Endothelial cell of umbilical vein (primary cell): ENCODE measurements around the gene CAPN2. TPM values are rescaled to one million over a fixed set of nuclear protein-coding genes. Genes with fewer than 3 reads are reported as not detected.
A peak's percentile ranks its signal among the peaks of the same experiment; 100 is the strongest.

Experiments used
- BruUV-seq: library from RNA; stranded (reverse); fragments of 400-500 nt; replicated peaks from 2 replicates; lab custom pipeline; 2021; lab: Mats Ljungman, UMichigan
- CTCF ChIA-PET: fragments of 300-600, 350-600 bp; sonication (Branson Sonifier 250); formaldehyde crosslinking; loops from one replicate; lab custom pipeline; 2021; ENCODE audit warnings: antibody characterized with exemption, inconsistent platforms; lab: Charles Lee
- POLR2A ChIA-PET: fragments of 300-600, 350-600 bp; sonication (Branson Sonifier 250); formaldehyde crosslinking; loops from one replicate; lab custom pipeline; 2021; ENCODE audit warnings: antibody characterized with exemption, inconsistent platforms; lab: Charles Lee
- DNase-seq: peaks from one replicate; pipeline ENCODE4 v3.0.0-alpha.2; 2011; ENCODE audit warnings: low read depth, low spot score
- FAIRE-seq: peaks from 2 replicates; lab custom pipeline; 2011; peaks lifted over from hg19 to GRCh38; lab: Jason Lieb, UNC
- H2AFZ ChIP-seq: 2 replicates; pipeline ENCODE4 v1.6.0; 2012; ENCODE audit warnings: low read depth, low read length, control low read depth, inconsistent platforms
- H3K27ac ChIP-seq: 2 replicates; pipeline ENCODE4 v1.5.1; 2011; ENCODE audit warnings: low read depth, mild to moderate bottlenecking, control low read depth, low read length, moderate library complexity; ENCODE audit not compliant: insufficient read depth
- H3K27me3 ChIP-seq, 2 experiments: 2 replicates each; pipeline versions ENCODE4 v1.6.0 to v1.6.1; 2011; ENCODE audit warnings: low read length in 2 of 2, mixed read lengths in 1 of 2; ENCODE audit not compliant: control insufficient read depth in 2 of 2, insufficient read depth in 2 of 2
- H3K36me3 ChIP-seq, 2 experiments: 2 replicates in 1 of 2; 3 replicates in 1 of 2; pipeline ENCODE4 v1.5.1; 2011; ENCODE audit warnings: low read length in 2 of 2, mild to moderate bottlenecking in 1 of 2, moderate library complexity in 1 of 2; ENCODE audit not compliant: control insufficient read depth in 2 of 2, insufficient read depth in 2 of 2; ENCODE audit errors: extremely low read depth in 1 of 2
- H3K4me1 ChIP-seq: 3 replicates; pipeline ENCODE4 v1.5.1; 2011; ENCODE audit warnings: mild to moderate bottlenecking, low read length; ENCODE audit not compliant: control insufficient read depth, insufficient read depth; ENCODE audit errors: extremely low read depth
- H3K4me2 ChIP-seq: 2 replicates; pipeline ENCODE4 v1.6.1; 2011; ENCODE audit warnings: low read length, control low read depth, mixed read lengths; ENCODE audit not compliant: insufficient read depth
- H3K4me3 ChIP-seq, 3 experiments: fragments of 200-600 bp in 1 of 3; sonication (generic), shearing (Covaris generic) in 1 of 3; replicated peaks in 1 of 3; 2 replicates each; pipeline ENCODE4 v1.5.1; 2011 to 2016; ENCODE audit warnings: control low read depth in 3 of 3, low read length in 3 of 3, mild to moderate bottlenecking in 2 of 3, inconsistent platforms in 1 of 3, low read depth in 1 of 3, moderate library complexity in 1 of 3; ENCODE audit not compliant: insufficient read depth in 1 of 3
- H3K79me2 ChIP-seq: 2 replicates; pipeline ENCODE4 v1.6.0; 2012; ENCODE audit warnings: low read length, inconsistent platforms; ENCODE audit not compliant: control insufficient read depth, insufficient read depth
- H3K9ac ChIP-seq: replicated peaks from 2 replicates; pipeline ENCODE3; 2011; ENCODE audit warnings: low read length, control low read depth; ENCODE audit not compliant: insufficient read depth; ENCODE audit errors: extremely low read depth
- H3K9me1 ChIP-seq: replicated peaks from 3 replicates; pipeline ENCODE4 v1.6.0; 2011; ENCODE audit warnings: mild to moderate bottlenecking, low read length; ENCODE audit not compliant: control insufficient read depth, insufficient read depth; ENCODE audit errors: extremely low read depth
- H3K9me3 ChIP-seq: replicated peaks from 2 replicates; pipeline ENCODE4 v1.5.1; 2012; ENCODE audit warnings: low read length, inconsistent platforms; ENCODE audit not compliant: control insufficient read depth, insufficient read depth
- H4K20me1 ChIP-seq: replicated peaks from 2 replicates; pipeline ENCODE3; 2011; ENCODE audit warnings: mild to moderate bottlenecking, low read length; ENCODE audit not compliant: control insufficient read depth, insufficient read depth; ENCODE audit errors: extremely low read depth
- EZH2 ChIP-seq: IDR thresholded peaks from 2 replicates; pipeline ENCODE4 v1.6.1; 2012; ENCODE audit warnings: borderline replicate concordance, low read depth, mild to moderate bottlenecking, moderate library complexity, low read length, inconsistent platforms; ENCODE audit not compliant: severe bottlenecking
- FOS ChIP-seq: IDR thresholded peaks from 2 replicates; pipeline ENCODE4 v1.6.1; 2011; ENCODE audit warnings: mild to moderate bottlenecking, low read length, moderate library complexity, borderline replicate concordance; ENCODE audit not compliant: insufficient read depth
- GATA2 ChIP-seq: IDR thresholded peaks from 2 replicates; pipeline ENCODE4 v1.7.0; 2011; ENCODE audit warnings: low read depth, mild to moderate bottlenecking, moderate library complexity, mixed read lengths, low read length; ENCODE audit not compliant: insufficient read length, insufficient read depth
- JUN ChIP-seq: IDR thresholded peaks from 2 replicates; pipeline ENCODE4 v1.6.1; 2011; ENCODE audit warnings: borderline replicate concordance, low read depth; ENCODE audit not compliant: insufficient read length, insufficient read depth
- MYC ChIP-seq: IDR thresholded peaks from one replicate; pipeline ENCODE4 v1.6.1; 2011; ENCODE audit warnings: mild to moderate bottlenecking, low read depth, low read length
- POLR2A ChIP-seq: IDR thresholded peaks from 2 replicates; pipeline ENCODE4 v1.6.1; 2012; ENCODE audit warnings: low read depth, mild to moderate bottlenecking, control low read depth, low read length
- POLR2AphosphoS5 ChIP-seq: IDR thresholded peaks from 2 replicates; pipeline ENCODE4 v1.6.1; 2012; ENCODE audit warnings: low read depth, mild to moderate bottlenecking, control low read depth, low read length, moderate library complexity; ENCODE audit not compliant: insufficient read depth
- dilution Hi-C: fragments of 300-500 bp; cut with MboI; formaldehyde crosslinking; loops from one replicate; pipeline ENCODE4 v1.15.0; 2019; ENCODE audit warnings: low sequenced_read_pairs; ENCODE audit not compliant: extremely low pct_ligation_motif_present
- intact Hi-C: fragments of 100-400 bp; cut with micrococcal nuclease; formaldehyde crosslinking; loops from one replicate; pipeline ENCODE4 v1.10.0; 2022
- polyA plus RNA-seq, 4 experiments: library from polyadenylated mRNA; depleted of rRNA in 3 of 4; stranded (reverse) in 3 of 4; unstranded in 1 of 4; fragments of >200 nt; gene quantifications; 2 replicates each; pipeline versions ENCODE4 v1.2.1 to v1.2.3, GENCODE V29; 2011 to 2012; ENCODE audit warnings: missing spikeins in 1 of 4
- total RNA-seq: library from RNA; stranded (reverse); gene quantifications from 2 replicates; pipeline ENCODE4 v1.2.3, GENCODE V29; 2021
- TF ChIP-seq, protein P1 (sequence below), 2 donors: IDR thresholded peaks; 1 replicate in 1 of 2; 2 replicates in 1 of 2; pipeline ENCODE4 v1.5.1; 2011; ENCODE audit warnings: low read length in 2 of 2, mild to moderate bottlenecking in 2 of 2, moderate library complexity in 2 of 2, control low read depth in 1 of 2, inconsistent platforms in 1 of 2, low read depth in 1 of 2; ENCODE audit not compliant: insufficient read depth in 1 of 2; ENCODE audit errors: extremely low read depth in 1 of 2

Gene CAPN2
- total and polyA plus RNA-seq, 2 donors (not counting 3 experiments of a cell fraction or from before 2014, with no cell fraction given) = 110 to 420 TPM

DNA sequence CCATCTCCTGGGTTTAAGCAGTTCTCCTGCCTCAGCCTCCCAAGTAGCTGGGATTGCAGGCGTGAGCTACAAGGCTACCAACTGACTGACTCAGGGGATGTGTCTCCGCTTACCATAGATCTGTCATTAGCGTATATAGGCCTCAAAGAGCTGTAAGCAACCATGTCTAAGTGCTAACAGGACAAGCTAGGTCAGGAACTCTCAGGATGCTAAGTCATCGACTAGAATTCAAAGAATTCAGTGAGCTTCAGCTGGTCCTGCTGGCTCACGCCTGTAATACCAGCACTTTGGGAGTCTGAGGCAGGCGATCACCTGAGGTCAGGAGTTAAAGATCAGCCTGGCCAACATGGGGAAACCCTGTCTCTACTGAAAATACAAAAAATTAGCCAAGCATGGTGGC lies 29.5 kb downstream of the CAPN2 start:
- no peak overlapping the region for H3K4me3 ChIP-seq
- DNase-seq (peak; percentile 72), FAIRE-seq (peak; percentile 97)
- H3K9me1 ChIP-seq = no peaks in the 10 kb centered on the region
- H3K4me1 ChIP-seq = peaks cover 42% of the 10 kb centered on the region
- intact Hi-C loops = loop anchor here (1.0 to 2.0 kb wide), 2 partner anchors 9 to 15 kb away; no protein-coding TSS in a partner anchor
- no peaks in the 10 kb centered on the region for H4K20me1 ChIP-seq
- no peak overlapping the region for H3K9ac ChIP-seq
- H3K36me3 ChIP-seq = peaks cover 10 to 20% of the 10 kb centered on the region in 2 experiments
- H3K27ac ChIP-seq = peak overlapping the region; percentile 63
- H3K9me3 ChIP-seq = no peaks in the 10 kb centered on the region
- peaks cover 60% of the 10 kb centered on the region for H3K79me2 ChIP-seq
- H3K27me3 ChIP-seq = no peaks in the 10 kb centered on the region
- no TSS peak for BruUV-seq
- CTCF ChIA-PET = interaction anchor here (0.8 to 2.5 kb wide), 9 partner anchors 9 to 43 kb away, joined by 3 to 17 read pairs (median 4); partner anchors contain the start of gene CAPN2
- peak; percentile 57 for TF ChIP-seq POLR2AphosphoS5
- no peak for TF ChIP-seq POLR2A
- TF ChIP-seq FOS = no peak
- TF ChIP-seq EZH2 = no peak
- TF ChIP-seq JUN = no peak
- no peak for TF ChIP-seq MYC
- TF ChIP-seq, protein P1, sequence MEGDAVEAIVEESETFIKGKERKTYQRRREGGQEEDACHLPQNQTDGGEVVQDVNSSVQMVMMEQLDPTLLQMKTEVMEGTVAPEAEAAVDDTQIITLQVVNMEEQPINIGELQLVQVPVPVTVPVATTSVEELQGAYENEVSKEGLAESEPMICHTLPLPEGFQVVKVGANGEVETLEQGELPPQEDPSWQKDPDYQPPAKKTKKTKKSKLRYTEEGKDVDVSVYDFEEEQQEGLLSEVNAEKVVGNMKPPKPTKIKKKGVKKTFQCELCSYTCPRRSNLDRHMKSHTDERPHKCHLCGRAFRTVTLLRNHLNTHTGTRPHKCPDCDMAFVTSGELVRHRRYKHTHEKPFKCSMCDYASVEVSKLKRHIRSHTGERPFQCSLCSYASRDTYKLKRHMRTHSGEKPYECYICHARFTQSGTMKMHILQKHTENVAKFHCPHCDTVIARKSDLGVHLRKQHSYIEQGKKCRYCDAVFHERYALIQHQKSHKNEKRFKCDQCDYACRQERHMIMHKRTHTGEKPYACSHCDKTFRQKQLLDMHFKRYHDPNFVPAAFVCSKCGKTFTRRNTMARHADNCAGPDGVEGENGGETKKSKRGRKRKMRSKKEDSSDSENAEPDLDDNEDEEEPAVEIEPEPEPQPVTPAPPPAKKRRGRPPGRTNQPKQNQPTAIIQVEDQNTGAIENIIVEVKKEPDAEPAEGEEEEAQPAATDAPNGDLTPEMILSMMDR (IDR thresholded peaks at IDR 0.05; ENCODE audit: extremely low read depth in 1 of 2, insufficient read depth in 1 of 2, low read depth in 1 of 2, low read length in 2 of 2) = no peak
- no peak for TF ChIP-seq GATA2
- no peak overlapping the region for H2AFZ ChIP-seq
- POLR2A ChIA-PET = interaction anchor here (1.7 kb wide), 1 partner anchor 11 kb away, joined by 8 read pairs; no protein-coding TSS in a partner anchor
- no peak overlapping the region for H3K4me2 ChIP-seq
- dilution Hi-C loops = no loop called here
